OCI-LY7 (cell line): Measurements from ENCODE around the gene EXOC4.

Experiments
- EZH2phosphoT487 ChIP-seq: fragments of 200-600 bp; sonication (generic); IDR thresholded peaks from 2 replicates; pipeline ENCODE4 v1.6.1; 2018; ENCODE audit warnings: low read depth, borderline replicate concordance, mild to moderate bottlenecking, mixed run types, antibody characterized with exemption, low read length, moderate library complexity, mixed read lengths
- TF ChIP-seq, protein P1 (sequence below): fragments of 200-600 bp; sonication (generic); conservative IDR thresholded peaks from 2 replicates; pipeline ENCODE4 v1.5.1; 2014; ENCODE audit warnings: mild to moderate bottlenecking, antibody characterized with exemption, low read length, moderate library complexity, mixed read lengths

DNA sequence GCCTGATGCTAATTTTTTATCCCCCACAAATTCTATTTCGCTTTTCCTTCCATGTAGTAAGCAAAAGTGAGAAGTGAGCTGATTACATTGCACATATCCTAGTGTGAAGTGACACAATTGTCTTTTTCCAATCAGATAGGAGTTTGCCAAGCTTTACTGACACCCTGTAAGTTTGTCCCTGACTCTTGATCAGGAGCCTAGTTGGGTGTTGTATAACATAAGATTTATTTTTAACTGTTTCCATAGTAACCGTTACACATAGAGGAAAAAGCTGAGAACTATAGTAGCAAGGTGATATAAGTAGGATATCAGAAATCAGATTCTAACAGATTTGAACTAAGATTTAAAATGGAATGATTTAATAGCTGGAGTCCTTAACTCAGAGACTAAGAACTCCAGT is 31.2 kb downstream of the EXOC4 start:
- TF ChIP-seq, protein P1, sequence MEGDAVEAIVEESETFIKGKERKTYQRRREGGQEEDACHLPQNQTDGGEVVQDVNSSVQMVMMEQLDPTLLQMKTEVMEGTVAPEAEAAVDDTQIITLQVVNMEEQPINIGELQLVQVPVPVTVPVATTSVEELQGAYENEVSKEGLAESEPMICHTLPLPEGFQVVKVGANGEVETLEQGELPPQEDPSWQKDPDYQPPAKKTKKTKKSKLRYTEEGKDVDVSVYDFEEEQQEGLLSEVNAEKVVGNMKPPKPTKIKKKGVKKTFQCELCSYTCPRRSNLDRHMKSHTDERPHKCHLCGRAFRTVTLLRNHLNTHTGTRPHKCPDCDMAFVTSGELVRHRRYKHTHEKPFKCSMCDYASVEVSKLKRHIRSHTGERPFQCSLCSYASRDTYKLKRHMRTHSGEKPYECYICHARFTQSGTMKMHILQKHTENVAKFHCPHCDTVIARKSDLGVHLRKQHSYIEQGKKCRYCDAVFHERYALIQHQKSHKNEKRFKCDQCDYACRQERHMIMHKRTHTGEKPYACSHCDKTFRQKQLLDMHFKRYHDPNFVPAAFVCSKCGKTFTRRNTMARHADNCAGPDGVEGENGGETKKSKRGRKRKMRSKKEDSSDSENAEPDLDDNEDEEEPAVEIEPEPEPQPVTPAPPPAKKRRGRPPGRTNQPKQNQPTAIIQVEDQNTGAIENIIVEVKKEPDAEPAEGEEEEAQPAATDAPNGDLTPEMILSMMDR: no peak
- TF ChIP-seq EZH2phosphoT487: no peak
